GM20000 (cell line): Measurements from ENCODE around the gene LCE1F.

ENCODE experiments used
- DNase-seq: peaks from one replicate; pipeline ENCODE4 v3.0.0; 2012; ENCODE audit warnings: low spot score
- CTCF ChIP-seq: IDR thresholded peaks from 2 replicates; pipeline ENCODE4 v1.5.1; 2012; ENCODE audit warnings: mild to moderate bottlenecking, control low read depth; ENCODE audit errors: extremely low read depth, missing control alignments

Gene LCE1F

GRCh38 chr1:152806576-152806975 is 31.6 kb downstream of the LCE1F start, which contains the start of gene LCE1C:
TSS of gene LCE1C (minus strand) at chr1:152806651. CDS start at chr1:152805478, 1,173 bp downstream.
- TF ChIP-seq CTCF = no peak

DNA sequence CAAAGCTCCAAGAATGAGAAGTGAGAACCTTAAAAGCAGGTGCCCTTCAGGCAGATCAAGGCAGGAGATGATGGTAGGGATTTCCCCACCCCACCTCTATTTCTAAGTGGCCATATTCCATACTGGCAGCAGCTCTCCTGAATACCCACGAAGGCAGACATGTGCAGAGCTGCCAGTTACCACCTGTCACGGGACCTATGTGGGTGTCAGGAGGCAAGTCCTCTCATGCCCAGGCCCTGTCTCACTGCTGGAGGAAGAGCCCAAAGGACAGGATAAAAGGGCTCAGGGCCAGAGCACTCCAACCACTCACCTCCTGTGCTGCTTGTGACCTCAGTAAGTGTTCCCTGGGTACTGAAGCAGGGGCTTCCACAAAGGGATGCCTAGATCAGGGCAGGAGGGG is 36.1 kb downstream of the LCE1F start:
- no peak for TF ChIP-seq CTCF
- DNase-seq = no peak

More at GRCh38 chr1:152806576-152806975, 31.6 kb downstream of the LCE1F start, which contains the start of gene LCE1C:
- DNase-seq = no peak

- DNase-seq = no peak
- no peak for TF ChIP-seq CTCF
Observed at GRCh38 chr1:152811671-152812070, 36.7 kb downstream of the LCE1F start, which contains the start of gene LCE1B. TSS of gene LCE1B (plus strand) at chr1:152811971. CDS start at chr1:152812447, 476 bp downstream.

GRCh38 chr1:152817309-152817708 is 42.4 kb downstream of the LCE1F start:
- DNase-seq = no peak
- no peak for TF ChIP-seq CTCF

GRCh38 chr1:152823294-152823693 is 48.4 kb downstream of the LCE1F start:
- no peak for TF ChIP-seq CTCF

GRCh38 chr1:152824964-152825363 is 50.0 kb downstream of the LCE1F start:
- no peak for DNase-seq
- no peak for TF ChIP-seq CTCF

More at GRCh38 chr1:152823294-152823693, 48.4 kb downstream of the LCE1F start:
- no peak for DNase-seq
